Medulla oblongata (tissue), 1 donor: ENCODE results near the gene MRPL52.

Experiments
- DNase-seq: peaks from one replicate; pipeline ENCODE4 v3.0.0-alpha.2; 2015; ENCODE audit errors: extremely low spot score

MRPL52 gene

DNA sequence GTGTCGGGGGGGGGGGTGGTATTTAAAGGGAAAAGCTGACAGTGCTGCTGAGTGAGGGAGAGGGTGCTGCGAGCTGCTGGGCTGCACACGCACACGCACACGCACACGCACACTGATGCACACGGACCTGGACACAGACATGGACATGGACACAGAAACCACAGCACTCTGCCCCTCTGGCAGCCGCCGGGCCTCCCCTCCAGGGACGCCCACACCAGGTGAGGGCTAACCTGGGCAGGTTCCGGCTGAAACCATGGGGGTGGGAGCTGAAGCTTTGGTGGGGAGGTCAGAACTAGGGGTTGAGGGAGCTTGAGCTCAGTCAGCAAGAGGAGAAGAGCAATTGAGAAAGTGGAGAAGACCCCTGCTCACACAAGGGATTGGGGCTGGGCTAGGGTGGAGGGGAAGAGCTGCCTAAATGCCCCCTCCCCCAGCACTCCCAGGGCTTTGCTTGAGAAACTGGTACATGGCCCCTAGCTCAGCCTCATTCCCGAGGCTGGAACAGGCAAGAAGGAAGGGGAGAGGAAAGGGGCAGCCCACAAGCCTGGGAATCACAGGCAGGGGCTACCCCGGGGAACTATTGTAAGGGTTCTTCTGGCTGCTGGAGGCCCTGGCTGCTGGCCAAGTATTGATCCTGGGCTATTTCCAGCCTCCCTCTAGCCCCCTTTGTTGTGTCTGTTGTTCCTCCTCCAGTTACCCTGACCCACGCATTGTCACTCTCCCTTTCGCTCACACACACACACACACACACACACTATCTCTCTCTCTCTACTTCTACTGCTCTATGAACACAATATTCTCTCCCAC, 53.7 kb downstream of the MRPL52 start, which contains the start of gene REM2:
Gene REM2 (plus strand): TSS at position 50 of the 804 bp plus-strand sequence. CDS start 66 bp downstream, at position 116.
- no peak for DNase-seq

DNA sequence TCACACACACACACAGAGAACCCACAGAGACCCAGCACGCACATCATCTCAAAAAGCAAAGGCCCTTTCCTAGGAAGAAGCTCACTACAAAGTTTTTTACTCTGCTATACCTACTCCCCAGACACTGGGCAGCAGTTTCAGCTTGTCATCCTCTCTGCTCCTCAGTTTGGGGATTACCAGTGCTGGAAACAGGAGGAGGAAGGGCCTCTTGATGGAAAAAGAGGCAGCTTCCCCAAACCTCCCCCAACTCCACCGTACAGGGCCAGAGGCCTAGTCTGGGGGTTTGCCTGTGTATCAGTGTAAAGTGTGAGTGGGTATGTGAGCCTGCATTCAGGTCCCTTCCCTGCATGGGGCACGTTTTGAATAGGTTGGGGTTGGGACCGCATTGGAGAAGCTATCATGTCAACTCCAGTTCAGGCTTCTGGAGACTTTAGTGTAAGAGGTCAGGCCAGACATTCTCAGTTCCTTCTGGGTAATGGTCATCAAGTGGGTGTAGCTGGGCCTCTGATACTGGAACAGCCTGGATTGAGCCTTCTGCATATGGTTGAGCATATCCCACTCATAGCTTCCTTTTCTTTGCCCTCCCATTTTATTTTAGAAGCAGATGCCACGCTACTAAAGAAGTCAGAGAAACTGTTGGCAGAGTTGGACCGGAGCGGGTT, 54.5 kb downstream of the MRPL52 start:
- DNase-seq: no peak
